DMS53 (cell line): ENCODE results near the gene GPC5.
"Not testable (repeated sequence)": the region's sequence is repeated elsewhere in the genome, so short reads cannot be mapped to it uniquely, and the experiment has no call there.

Experiments
- DNase-seq: peaks from one replicate; lab custom pipeline; 2025; lab: John Stamatoyannopoulos, UW

Gene GPC5

GRCh38 chr13:92668157-92668556 is 1269.7 kb downstream of the GPC5 start:
- DNase-seq: no peak

GRCh38 chr13:92670096-92670495 is 1271.7 kb downstream of the GPC5 start:
- DNase-seq: no peak

- DNase-seq: no peak
These were observed 1273.4 kb downstream of the GPC5 start for GRCh38 chr13:92671821-92672220.

GRCh38 chr13:92676246-92676645 is 1277.8 kb downstream of the GPC5 start:
- no peak for DNase-seq

- DNase-seq: peak; percentile 0
These were observed 1279.2 kb downstream of the GPC5 start for GRCh38 chr13:92677571-92677970.

GRCh38 chr13:92679602-92680001 is 1281.2 kb downstream of the GPC5 start:
- no peak for DNase-seq

GRCh38 chr13:92681239-92681638 is 1282.8 kb downstream of the GPC5 start:
- no peak for DNase-seq

- DNase-seq: no peak
These were observed 1284.6 kb downstream of the GPC5 start for GRCh38 chr13:92682832-92683517.

- DNase-seq: no peak
These were observed 1295.6 kb downstream of the GPC5 start for GRCh38 chr13:92694047-92694446.

- DNase-seq: not testable (repeated sequence)
These were observed 1297.4 kb downstream of the GPC5 start for GRCh38 chr13:92695827-92696226.

- no peak for DNase-seq
These were observed 1318.3 kb downstream of the GPC5 start for GRCh38 chr13:92716749-92717148.

- no peak for DNase-seq
These were observed 1319.4 kb downstream of the GPC5 start for GRCh38 chr13:92717857-92718256.

GRCh38 chr13:92719868-92720267 is 1321.4 kb downstream of the GPC5 start:
- peak; percentile 46 for DNase-seq

- DNase-seq: no peak
These were observed 1323.2 kb downstream of the GPC5 start for GRCh38 chr13:92721620-92722019.

GRCh38 chr13:92727118-92727517 is 1328.7 kb downstream of the GPC5 start:
- no peak for DNase-seq

GRCh38 chr13:92734068-92734467 is 1335.6 kb downstream of the GPC5 start:
- no peak for DNase-seq

- DNase-seq: no peak
These were observed 1336.1 kb downstream of the GPC5 start for GRCh38 chr13:92734545-92734944.

- DNase-seq: no peak
These were observed 1337.5 kb downstream of the GPC5 start for GRCh38 chr13:92735909-92736308.

GRCh38 chr13:92739306-92739818 is 1340.9 kb downstream of the GPC5 start:
- peak; percentile 48 for DNase-seq

GRCh38 chr13:92743992-92744391 is 1345.6 kb downstream of the GPC5 start:
- DNase-seq: no peak

- no peak for DNase-seq
These were observed 1346.8 kb downstream of the GPC5 start for GRCh38 chr13:92745258-92745657.

GRCh38 chr13:92752705-92753104 is 1354.3 kb downstream of the GPC5 start:
- DNase-seq: not testable (repeated sequence)

- DNase-seq: no peak
These were observed 1363.3 kb downstream of the GPC5 start for GRCh38 chr13:92761710-92762109.

- no peak for DNase-seq
These were observed 1369.0 kb downstream of the GPC5 start for GRCh38 chr13:92767468-92767867.
